Measurements from ENCODE around the gene PRKCG.

- TF ChIP-seq CTCF (IDR thresholded peaks at IDR 0.05; ENCODE audit: insufficient read depth, low read length, poor library complexity, severe bottlenecking) (no peak), EZH2phosphoT487 (conservative IDR thresholded peaks at IDR 0.05; ENCODE audit: low read length) (no peak)
Observed at GRCh38 chr19:53875602-53876325, 6.2 kb upstream of the PRKCG start.
